C4-2B (cell line): Measurements from ENCODE around the gene NT5DC3.

Experiments
- H3K27ac ChIP-seq: fragments of 450-650 bp; 2 replicates; pipeline ENCODE4 v1.5.1; 2017
- ZFX ChIP-seq: fragments of 450-650 bp; IDR thresholded peaks from 2 replicates; pipeline ENCODE4 v1.6.1; 2017
- TF ChIP-seq, protein P1 (sequence below): fragments of 450-650 bp; conservative IDR thresholded peaks from 2 replicates; pipeline ENCODE4 v1.5.1; 2017; ENCODE audit warnings: mild to moderate bottlenecking

The NT5DC3 gene

DNA sequence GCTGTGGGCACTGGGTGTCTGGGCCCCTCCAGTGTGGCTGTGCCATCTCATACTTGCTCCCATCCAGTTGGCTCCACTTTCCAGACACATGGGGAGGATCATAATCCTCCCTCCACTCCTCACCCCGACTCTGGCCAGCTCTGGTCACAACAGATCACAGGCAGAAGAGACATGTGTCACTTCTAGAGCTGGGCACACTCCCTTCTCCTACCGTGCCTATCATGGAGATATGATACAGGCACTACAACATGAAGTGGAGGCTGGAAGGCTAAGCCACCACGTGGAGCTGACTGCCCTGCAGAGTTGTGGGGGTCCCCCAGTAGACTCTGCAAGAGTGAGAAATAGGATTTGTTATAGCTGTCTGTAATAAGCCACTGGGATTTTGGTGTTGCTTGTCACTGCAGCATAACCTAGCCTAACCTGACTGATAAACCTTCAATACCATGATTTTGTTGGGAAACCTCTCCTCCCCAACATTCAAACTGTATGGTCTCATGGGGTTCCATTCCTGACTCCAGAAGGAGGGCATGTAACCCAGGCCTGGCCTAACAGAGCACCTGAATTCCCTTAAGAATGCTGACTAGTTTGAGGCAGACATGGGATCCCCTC, 20.0 kb downstream of the NT5DC3 start:
- no peak for TF ChIP-seq ZFX
- TF ChIP-seq, protein P1, sequence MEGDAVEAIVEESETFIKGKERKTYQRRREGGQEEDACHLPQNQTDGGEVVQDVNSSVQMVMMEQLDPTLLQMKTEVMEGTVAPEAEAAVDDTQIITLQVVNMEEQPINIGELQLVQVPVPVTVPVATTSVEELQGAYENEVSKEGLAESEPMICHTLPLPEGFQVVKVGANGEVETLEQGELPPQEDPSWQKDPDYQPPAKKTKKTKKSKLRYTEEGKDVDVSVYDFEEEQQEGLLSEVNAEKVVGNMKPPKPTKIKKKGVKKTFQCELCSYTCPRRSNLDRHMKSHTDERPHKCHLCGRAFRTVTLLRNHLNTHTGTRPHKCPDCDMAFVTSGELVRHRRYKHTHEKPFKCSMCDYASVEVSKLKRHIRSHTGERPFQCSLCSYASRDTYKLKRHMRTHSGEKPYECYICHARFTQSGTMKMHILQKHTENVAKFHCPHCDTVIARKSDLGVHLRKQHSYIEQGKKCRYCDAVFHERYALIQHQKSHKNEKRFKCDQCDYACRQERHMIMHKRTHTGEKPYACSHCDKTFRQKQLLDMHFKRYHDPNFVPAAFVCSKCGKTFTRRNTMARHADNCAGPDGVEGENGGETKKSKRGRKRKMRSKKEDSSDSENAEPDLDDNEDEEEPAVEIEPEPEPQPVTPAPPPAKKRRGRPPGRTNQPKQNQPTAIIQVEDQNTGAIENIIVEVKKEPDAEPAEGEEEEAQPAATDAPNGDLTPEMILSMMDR, result no peak

DNA sequence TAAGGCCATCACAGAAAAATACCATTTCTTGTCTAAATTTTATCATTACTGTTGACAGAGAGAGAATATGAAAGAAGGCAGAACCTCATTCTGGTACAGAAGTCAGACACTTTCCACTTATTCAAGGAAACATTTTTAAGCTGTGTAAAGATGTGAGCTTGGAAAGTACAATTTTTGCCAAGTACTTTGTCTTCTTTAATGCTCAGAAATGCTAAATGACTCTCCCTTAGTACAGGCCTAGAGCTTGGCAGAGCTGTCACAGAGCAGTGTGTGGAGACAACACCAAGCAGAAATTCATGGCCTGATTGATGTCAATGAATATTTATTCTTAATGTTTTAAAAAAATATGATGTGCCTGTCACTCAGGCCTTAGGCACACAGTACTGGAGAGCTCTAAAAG, 20.7 kb downstream of the NT5DC3 start:
- TF ChIP-seq, protein P1, result no peak
- no peak for TF ChIP-seq ZFX

More for the DNA sequence above, 20.0 kb downstream of the NT5DC3 start:
- H3K27ac ChIP-seq, result no peak overlapping the region

DNA sequence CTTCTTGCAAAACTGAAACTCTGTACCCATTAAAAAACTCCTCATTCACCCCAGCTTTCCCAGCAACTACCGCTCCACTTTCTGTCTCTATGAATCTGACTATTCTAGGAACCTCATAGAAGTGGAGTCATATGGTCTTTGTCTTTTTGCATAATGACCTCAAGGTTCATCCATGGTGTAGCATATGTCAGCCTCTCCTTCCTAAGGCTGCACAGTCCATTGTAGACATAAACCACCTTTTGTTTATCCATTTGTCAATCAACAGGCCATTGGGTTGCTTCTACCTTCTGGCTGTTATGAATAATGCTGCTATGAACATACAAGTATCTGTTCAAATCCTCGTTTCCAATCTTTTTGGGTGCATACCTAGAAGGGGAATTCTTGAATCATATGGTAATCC, 21.1 kb downstream of the NT5DC3 start:
- no peak for TF ChIP-seq ZFX
- TF ChIP-seq, protein P1, result no peak
- H3K27ac ChIP-seq, result no peak overlapping the region

More for the DNA sequence above, 20.7 kb downstream of the NT5DC3 start:
- H3K27ac ChIP-seq, result no peak overlapping the region

DNA sequence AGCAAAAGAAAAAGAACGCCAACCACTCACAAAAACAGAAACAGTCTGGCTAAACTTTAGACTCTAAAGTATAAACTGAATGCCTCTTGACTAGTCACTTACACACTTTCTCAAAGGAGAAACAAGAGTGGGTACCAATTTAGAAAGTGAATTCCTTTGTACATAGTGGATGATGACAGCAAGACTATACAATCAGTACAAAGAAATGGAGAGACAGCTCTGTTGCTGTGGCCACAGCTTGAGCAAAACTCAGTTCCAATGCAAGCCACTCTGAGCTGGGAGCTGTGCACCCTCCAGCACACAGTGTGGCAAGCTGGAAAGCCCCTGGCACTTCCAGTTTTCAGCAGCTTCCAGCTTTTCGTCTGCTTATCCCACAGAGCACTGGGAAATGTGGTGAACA, 21.7 kb downstream of the NT5DC3 start:
- no peak for TF ChIP-seq ZFX
- TF ChIP-seq, protein P1, result no peak

DNA sequence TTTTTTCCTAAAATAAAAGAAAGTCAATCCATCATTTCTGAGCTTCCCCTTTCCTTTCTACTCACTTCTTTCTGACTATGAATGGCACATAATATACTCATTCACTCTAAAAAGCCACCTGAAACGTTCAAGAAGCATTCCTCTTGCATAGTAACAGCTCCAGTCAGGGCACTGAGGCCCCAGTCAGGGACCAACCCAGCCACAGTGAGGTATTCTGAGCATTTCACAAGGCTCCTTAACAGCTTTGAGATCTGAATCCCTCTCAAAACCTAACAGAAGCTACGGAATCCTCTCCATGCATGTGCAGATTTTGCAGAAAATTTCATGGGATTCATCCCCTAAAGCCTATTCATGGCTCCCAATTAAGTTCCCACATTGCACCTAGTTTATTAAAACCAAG, 23.2 kb downstream of the NT5DC3 start:
- no peak overlapping the region for H3K27ac ChIP-seq
- no peak for TF ChIP-seq ZFX
- TF ChIP-seq, protein P1, result no peak

More for the DNA sequence above, 21.7 kb downstream of the NT5DC3 start:
- H3K27ac ChIP-seq, result no peak overlapping the region

DNA sequence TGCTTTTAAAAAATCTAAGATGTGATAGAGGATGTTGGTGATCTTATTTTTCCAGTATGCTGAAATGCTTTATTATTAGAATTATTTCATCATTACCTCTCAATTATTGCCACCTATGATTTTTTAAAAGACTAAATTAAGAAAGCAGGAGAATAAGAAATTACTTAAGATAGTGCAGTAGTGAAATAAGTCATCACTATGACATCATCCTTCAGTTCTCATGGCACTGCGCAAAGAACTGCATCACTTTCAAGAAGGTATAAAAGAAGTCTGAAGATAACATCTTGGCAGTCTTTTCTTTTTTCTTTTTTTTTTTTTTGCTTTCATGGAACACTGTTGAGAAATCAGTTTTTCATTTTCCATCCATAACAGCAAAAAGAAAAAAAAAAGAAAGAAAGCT, 24.4 kb downstream of the NT5DC3 start:
- TF ChIP-seq ZFX, result no peak
- TF ChIP-seq, protein P1, result no peak

DNA sequence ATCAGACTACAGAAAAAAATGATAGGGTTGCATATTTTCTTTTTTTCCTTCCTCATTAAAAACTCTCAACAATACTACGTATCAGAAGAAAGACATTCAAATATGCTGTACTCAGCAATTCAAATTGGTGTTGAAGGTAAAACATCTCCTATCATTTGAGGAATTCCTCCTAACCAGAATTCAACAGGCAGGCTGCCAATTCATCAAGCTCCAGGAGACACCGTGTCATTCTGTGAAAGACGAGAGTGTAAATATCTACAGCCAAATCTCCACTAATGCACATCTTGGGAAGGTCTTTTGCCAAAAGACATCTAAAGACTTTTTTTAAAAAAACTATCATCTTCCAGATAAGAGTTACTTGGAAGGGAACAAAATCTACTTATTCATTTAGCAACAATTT, 26.6 kb downstream of the NT5DC3 start:
- no peak overlapping the region for H3K27ac ChIP-seq
- TF ChIP-seq ZFX, result no peak
- TF ChIP-seq, protein P1, result no peak

More for the DNA sequence above, 24.4 kb downstream of the NT5DC3 start:
- no peak overlapping the region for H3K27ac ChIP-seq
